Stimulated activated CD4-positive, alpha-beta T cell treated with anti-CD3 and anti-CD28 coated beads, Interleukin-2, amount 100 ng/mL, for 24 hours (primary cell): ENCODE measurements around the gene CCDC66.
"Not testable (repeated sequence)": the region's sequence is repeated elsewhere in the genome, so short reads cannot be mapped to it uniquely, and the experiment has no call there.

Experiments used
- DNase-seq, 2 donors: peaks; one replicate each; pipeline ENCODE4 v3.0.0-alpha.2; 2020

Gene CCDC66

DNA sequence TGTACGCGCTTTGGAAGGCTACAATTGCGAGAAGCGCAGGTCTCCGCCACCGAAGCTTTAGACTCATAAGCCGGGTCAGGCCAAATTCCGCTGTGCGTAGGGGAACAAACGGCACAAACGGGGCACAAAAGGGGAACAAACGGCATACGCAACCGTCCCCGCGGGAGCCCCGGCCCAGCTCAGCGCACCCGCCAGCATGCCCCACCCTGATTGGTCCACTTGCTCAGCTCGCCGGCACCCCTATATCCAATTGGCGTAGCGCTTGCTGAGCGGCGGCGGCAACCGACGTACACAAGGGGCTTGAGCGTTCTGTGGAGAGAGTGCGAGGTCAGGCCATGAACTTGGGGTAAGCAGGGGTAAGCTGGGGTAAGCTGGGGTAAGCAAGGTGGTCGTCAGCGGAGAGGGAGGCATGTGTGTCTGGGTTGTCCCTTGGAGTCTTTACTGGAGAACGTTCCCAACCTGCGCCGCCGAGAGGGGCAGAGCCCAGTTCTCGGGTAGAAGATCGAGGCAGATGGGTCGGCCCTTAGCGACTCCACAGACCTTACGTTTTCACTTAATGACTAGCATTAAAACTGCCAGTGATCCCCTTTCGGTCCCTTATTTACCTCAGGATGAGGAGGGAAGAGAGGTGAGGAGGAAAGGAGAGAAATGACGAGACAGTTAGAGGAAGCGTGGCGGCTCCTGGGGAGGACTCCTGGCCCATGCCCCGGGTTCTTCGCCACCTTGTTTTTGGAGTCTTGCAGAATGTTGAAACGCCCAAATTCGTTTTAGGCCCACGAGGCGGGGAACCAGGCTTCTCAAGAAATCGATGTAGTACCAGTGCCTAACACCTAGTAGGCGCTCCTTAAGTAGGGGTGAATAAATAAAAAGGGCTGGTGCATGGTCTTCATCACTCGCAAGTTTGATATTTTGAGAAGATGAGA is at the start of gene CCDC66:
Gene CCDC66, plus strand, starts transcription at position 268 of the 923 bp plus-strand sequence. Its CDS starts 68 bp downstream, at position 336.
- peak; percentile 93 for DNase-seq

DNA sequence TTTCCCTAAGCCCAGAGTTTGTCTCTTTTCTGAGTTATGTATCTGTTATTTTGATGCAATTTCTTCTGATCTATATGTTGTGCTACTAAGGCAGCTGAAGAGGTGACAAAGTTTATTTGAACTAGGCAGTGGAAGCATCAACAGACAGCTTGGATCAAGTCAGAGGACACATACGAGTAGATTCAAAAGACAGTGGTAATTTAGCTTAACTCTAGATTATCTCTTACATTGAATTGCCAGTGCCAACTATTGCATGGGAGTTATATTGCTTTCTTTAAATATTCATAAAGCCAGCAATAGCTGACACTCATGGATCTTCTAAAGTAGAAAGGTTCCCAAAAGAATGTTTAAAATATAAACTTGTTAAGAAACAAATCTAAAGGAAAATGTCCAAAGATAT is 37.3 kb upstream of the CCDC66 start:
- no peak for DNase-seq

DNA sequence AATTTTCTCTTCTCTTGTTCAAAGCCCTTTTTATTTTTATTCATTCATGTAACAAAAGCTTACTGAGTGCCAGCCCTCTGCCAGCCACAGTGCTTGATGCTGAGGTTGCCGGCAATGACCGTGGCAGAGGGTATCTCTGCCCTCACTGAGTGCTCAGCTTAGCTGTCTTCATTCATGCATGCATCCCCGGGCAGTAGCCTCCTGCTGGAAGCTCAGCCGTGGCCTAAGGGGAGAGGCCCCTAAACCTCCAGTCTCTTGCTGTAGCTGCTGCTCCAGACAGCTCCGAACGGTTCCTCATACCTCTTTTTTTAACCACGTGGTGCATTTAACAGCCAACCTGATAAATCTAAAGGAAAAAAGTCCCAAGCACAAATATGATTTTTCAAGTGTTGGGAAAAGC is 34.6 kb upstream of the CCDC66 start:
- no peak for DNase-seq

DNA sequence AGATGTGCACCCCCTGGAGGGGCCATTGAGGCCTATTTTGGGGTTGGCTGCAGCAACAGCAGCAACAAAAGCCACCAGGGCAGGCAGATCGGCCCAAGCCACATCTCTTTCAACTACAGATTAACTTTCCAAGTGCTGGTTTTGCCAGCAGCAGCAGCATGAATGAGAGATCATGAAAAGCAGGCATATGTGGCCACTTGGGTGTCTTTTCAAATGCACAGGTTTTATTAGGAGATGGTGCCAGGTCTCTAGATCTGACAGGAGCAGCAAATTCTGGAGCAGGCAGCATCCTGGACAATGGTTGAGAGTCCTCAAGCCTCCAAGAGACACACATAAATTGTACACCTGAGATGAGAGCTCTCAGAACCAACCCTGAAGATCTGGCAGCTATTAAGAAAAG is 31.7 kb upstream of the CCDC66 start:
- DNase-seq: no peak

DNA sequence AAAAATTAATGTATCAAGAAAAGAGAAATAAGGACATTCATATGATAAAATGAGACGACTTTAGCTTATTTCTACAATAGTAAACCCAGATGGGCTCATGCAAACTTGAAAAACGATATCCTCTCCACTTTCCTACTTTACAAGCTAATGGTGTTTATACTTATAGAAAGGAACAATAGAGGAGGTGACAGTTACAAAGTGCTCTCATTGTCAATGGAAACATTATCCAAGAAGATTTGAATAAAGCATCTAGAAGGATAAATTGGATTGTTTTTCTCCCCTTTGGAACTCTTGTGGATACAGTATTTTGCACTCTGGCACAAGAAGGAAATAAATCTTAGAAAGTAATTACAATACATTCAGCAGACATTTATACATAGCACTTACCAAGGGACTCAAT is 20.2 kb upstream of the CCDC66 start:
- no peak for DNase-seq

DNA sequence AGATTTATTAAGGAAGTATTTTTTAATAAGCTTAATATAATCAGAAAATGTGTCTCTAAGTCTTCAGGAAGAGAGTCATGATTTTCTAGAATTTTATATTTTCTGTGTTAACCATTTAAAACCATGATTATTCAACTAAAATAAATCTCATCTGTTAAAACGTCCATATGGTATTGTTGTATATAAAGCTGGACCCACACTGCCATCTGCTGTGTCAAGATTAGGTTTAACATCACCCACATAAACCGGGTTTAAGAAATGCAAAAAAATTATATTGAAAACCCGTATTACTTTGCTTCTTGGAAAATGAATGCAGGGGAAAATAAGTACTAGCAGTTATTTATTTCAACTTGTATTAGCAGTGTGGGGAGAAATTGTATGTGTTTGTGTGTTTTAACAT is 9.5 kb upstream of the CCDC66 start:
- no peak for DNase-seq

DNA sequence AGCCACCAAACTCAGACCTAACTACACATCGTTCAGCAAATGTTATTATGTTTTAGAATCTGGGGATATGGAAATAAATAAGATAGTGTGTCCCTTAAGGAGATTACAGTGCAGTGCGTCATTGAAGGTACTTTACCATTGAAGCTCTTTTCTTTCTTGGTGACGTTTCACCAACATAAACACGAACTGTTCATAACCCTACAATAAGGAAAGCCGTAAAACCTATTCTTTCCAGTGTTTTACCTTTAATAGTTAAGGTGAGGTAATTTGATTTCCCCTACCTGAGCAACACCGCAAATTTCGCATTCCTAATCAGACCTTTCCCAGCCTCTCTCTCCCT is 826 bp downstream of the CCDC66 start:
- DNase-seq: no peak

DNA sequence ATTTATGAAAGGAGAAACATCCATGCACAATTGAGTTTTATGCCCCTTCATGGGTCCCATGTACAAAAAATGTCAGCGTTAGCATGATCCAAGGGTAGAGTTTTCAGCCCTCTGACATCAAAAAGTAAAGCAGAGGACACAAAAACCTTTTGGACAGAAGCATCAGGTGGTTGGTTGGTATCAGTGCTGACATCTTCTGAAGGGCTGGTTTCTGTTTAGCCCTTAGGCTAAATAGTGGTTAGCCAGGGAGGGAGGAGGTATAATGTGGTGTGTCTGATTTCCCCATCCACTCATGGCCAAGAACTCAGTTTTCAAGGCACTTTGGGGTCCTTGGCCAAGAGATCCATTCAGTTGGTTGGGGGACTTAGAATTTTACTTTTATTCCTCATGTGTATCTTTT is 16.5 kb downstream of the CCDC66 start:
- DNase-seq: no peak

DNA sequence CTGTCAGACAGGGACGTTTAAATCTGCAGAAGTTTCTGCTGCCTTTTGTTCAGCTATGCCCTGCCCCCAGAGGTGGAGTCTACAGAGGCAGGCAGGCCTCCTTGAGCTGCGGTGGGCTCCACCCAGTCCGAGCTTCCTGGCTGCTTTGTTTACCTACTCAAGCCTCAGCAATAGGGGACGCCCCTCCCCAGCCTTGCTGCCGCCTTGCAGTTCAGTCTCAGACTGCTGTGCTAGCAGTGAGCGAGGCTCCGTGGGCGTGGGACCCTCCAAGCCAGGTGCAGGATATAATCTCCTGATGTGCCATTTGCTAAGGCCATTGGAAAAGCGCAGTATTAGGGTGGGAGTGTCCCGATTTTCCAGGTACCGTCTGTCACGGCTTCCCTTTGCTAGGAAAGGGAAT is 25.0 kb downstream of the CCDC66 start:
- DNase-seq: not testable (repeated sequence)

DNA sequence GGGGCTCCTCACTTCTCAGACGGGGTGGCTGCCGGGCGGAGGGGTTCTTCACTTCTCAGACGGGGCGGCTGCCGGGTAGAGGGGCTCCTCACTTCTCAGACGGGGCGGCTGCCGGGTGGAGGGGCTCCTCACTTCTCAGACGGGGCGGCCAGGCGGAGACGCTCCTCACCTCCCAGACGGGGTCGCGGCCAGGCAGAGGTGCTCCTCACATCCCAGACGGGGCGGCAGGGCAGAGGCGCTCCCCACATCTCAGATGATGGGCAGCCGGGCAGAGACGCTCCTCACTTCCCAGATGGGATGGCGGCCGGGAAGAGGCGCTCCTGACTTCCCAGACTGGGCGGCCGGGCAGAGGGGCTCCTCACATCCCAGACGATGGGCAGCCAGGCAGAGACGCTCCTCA is 27.3 kb downstream of the CCDC66 start:
- DNase-seq: not testable (repeated sequence)

DNA sequence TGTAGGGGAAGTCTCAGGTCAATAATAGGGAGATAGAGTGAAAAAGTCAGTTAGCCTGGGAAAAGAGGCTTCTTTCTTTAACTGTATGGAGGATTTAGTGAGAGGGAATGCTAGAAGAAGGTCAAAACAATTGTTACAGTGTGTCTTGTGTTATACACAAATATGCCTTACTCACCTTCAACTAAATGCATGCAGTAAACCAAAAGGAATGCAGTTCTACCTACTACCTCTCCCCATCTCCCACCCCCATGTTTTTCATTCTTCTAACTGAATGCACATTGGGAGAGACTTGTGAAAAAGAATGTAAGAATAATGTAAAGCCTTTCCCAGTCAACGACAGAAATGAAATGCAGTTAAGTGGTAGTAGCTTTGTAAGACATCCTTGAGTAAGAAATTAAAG is 33.8 kb downstream of the CCDC66 start:
- DNase-seq: no peak

DNA sequence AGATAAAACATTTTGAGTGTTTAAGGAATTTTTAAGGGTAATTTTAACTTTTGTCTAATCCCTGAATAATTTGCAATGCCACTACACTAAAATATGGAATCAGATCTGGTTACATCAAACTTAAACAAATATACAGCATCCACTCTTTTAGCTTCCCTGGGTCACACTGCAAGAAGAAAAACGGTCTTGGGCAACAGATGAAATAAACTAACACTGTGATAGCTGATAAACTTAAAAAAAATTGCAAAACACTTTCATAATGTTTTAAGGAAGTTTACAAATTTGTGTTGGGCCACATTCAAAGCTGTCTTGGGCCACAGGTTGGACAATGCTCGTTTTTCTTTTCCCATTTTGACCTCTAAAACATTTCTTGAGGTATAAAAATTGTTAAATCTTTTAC is 34.3 kb downstream of the CCDC66 start:
- DNase-seq: no peak

DNA sequence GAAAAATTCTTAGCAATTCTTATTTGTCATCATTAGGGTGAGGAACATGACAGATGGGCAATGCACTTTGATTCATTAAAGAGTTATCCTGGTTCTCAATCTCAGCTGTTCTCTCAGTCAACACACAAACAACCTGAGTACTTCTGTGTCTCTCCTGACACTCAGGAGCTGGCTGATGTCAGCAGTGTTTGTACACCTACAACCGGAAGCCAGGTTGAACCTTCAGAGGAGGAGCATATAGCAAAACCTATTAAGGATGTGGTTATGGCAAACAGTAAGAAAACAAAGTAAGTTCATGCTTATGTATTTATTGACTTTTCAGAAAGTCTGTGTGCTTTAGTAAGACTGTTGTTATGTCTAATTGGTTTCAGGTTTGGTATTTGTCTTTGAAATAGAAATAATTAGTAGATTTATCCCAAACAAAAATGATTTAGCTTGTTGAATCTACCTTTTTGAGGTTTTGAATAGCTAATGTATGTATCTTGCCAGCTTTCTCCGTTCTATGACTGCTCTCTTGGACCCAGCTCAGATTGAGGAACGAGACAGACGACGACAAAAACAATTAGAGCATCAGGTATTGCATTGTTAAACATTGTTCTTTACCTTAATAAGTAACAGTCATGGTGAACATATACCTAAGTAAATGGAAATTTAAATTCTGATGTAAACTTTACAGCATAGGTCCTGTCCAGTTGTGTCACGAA is 36.6 kb downstream of the CCDC66 start:
- DNase-seq: peak in 1 of 2 donors; percentile 32

DNA sequence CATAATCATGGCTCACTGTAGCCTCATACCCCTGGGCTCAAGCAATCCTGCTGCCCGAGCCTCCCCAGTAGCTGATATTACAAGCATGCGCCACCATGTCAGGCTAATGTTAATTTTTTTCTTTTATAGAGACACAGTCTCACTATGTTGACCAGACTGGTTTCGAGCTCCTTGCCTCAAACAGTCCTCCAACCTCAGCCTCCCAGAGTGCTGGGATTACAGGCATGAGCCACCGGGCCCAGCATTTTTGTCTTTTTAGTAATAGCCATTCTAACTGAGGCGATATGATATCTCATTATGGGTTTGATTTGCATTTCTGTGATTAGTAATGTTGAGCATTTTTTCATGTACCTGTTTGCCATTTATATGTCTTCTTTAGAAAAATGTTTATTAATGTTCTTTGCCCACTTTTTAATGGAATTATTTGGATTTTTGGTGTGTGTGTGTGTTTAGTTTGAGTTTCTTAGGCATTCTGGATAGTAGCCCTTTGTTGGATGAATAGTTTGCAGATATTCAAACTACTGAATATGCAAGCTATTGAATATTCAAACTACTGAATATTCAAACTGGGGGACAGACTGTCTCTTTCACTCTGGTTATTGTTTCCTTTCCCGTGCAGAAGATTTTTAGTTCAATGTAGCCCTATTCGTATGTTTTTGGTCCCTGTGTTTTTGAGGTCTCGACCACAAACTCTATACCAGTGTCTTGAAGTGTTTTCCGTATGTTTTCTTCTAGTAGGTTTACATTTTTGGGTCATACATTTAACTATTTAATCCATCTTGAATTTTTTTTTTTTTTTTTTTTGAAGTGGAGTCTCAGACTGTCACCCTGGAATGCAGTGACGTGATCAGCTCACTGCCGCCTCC is 39.2 kb downstream of the CCDC66 start:
- DNase-seq: no peak

DNA sequence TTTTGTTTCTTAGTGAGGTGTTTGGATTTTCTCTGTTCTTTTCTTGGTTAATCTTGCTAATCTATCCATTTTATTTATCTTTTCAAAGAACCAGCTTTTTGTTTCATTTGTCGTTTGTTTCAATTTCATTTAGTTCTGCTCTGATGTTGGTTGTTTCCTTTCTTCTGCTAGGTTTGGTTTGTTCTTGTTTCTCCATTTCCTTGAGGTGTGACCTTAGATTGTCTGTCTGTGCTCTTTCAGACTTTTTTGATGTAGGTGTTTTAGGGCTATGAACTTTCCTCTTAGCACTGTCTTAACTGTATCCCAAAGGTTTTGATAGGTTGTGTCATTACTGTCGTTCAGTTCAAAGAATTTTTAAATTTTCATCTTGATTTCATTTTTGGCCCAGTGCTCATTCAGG is 51.5 kb downstream of the CCDC66 start:
- DNase-seq: not testable (repeated sequence)

DNA sequence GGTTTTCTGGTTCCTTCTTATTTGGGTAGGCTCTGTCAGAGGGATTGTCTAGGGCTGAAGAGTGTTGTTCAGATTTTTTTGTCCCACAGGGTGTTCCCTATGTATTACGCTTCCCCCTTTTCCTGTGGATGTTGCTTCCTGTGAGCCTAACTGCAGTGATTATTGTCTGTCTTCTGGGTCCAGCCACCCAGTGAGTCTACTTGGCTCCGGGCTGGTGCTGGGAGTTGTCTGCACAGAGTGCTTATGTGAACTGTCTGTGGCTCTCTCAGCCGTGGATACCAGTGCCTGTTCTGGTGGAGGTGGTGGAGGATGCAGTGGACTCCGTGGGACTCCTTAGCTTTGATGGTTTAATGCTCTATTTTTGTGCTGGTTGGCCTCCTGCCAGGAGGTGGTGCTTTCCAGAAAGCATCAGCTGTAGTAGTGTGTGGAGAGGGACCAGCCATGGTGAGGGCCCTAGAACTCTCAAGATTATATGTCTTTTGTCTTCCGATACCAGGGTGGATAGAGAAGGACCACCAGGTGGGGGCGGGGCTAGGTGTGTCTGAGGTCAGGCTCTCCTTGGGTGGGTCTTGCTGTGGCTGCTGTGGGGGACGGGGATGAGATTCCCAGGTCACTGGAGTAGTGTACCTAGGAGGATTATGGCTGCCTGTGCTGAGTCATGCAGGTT is 53.8 kb downstream of the CCDC66 start:
- no peak for DNase-seq

DNA sequence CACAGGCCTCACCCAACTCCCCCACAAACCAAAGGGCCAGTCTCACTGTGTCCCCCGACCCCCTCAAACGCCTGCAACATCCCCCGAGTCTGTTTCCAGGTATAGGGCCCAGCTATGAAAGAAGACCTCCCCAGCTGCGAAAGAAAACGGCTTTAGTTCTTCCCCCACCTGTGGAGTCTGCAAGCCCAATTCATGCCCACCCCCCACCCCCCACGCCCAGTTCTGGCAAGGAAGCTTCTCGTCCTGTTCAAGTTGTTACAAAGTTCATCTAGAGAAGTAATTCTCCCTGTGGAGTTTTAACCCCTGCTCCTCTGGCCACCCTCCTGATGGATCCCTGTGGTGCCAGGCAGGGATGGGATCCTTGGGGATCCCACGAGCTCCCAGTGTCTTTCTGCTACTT is 54.4 kb downstream of the CCDC66 start:
- DNase-seq: no peak

DNA sequence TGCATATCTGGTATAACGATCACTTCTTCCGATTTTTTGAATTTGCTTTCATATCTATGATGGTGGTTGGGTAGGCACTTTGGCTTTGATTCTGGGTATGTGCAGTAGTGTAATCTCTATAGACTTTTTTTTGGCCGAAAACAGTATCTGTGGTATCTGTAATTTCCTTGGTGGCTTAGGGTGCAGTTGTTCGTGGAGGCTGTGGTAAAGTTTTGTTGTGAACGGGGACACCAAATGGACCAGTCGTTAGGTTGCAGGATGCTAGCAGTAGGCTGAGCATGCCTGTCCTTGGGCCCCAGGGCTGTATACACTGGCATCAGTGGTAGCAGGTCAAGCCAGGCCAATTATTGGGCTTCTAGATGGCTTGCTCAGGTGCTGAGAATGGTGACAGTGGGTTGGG is 55.2 kb downstream of the CCDC66 start:
- DNase-seq: no peak

DNA sequence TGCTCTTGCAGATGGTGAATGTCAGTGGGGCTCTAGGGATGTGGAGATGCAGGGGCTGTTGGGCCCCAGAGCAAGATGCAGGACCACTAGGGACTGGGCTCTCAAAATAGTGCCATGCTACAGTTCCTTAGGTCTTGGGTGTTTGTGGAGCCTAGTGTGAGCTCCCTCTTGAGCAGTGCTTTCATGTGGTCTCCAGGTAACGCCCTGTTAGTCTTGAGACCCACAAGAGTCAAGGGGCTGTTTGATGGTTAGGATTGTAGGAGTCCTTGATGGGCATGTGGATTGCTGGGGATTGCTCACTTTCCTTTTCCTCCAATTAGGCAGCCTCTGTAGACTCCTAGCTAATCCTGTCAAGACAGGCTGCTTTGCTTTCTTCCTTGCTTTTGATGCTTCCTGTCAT is 56.0 kb downstream of the CCDC66 start:
- DNase-seq: no peak

DNA sequence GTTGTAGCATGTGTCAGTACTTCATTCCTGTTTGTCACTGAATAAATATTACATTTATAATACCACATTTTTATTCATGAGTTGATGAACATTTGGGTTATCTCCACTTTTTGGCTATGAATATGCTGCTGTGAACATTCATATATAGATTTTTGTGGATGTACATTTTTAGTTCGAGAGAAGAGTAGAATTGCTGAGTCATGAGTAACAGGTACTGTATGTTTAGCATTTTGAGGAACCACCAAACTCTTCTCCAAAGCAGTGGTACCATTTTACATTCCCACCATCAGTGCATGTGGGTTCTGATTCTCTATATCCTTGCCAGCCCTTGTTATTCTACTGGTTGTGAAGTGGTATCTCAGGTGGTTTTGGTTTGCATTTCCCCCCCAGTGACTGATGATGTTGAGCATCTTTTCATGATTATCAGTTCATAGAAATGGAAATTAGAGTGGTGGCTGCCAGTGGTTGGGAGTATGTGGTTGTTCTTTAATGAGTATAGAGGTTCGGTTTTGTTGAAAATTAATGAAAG is 59.6 kb downstream of the CCDC66 start:
- no peak for DNase-seq

DNA sequence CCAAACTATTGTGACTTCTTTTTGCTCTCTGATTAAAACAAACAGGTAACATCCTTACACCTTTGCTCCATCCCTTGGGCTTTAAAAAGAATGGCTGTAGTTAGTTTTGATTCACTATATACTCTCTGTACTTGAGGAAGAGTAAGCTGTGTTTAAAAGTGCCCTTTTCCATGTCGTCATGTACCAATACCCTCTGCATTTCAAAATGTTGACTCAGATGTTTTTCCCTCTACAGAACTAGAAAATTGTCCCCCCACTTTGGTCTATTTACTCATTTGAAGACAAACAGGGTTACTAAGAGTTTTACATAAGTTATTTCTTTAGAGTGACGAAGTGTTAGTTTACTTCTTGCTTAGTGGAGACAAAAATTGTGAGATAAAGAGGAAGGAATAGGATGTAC is 63.4 kb downstream of the CCDC66 start:
- no peak for DNase-seq

DNA sequence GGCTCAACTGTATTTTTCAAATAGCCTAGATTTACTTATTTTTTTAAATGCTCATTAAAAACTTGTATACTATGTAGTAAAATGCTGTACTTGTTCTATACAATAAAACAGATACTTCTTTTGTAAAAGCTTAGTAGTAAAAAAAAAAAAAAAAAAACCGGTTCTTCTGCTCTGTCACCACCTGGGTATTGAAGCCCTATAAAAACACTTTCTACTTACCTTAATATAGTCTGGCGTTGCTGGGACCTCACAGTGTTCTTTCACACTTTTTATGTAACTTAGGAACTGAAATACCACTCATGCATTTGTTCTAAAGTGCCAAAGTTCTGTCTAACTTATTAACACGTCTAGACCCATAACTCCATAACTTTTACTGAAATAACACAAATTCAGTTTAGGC is 64.7 kb downstream of the CCDC66 start:
- DNase-seq: no peak

DNA sequence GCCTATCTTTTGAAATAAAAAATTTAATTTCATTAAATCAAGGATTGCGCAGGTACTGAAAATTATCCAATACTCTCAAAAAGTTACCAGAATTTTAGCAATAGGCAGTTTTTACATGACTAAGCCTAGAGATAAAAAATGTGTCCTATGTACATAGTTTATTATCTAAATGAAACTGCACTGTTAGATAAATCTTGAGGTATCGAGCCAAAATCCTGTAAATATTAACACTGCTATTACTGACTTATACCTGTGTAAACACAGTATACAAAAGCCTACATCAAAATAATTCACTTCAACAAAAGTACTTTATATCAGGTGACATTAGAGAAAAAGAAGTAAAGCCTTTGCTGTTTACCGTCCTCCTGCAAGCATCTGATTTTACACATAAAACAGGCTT is 65.4 kb downstream of the CCDC66 start:
- no peak for DNase-seq
